Fibroblast of skin of right quadriceps (primary cell): ENCODE measurements around the gene SPTAN1.
A peak's percentile ranks its signal among the peaks of the same experiment; 100 is the strongest.

ENCODE experiments used
- DNase-seq: peaks from one replicate; pipeline ENCODE4 v3.0.0-alpha.2; 2013

SPTAN1 gene

DNA sequence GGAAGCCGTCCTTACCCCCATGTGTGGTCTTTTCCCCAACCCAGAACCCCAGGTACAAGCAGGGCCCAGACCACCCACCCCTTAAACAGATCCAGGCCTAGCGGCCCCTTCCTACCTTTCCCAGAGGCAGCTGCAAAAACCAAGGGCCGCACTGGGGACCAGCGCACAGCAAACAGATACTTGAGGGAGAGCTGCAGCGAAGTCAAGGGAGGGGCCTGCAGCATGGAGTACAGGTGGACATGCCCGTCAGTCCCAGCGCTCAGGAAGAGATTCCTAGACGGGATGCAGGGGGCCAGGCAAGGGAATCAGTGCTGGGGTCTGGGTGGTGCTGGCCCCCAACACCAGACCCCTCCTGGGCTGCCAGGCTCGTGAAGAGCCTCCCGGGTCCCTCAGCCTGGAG is 81.7 kb downstream of the SPTAN1 start:
- DNase-seq = no peak

DNA sequence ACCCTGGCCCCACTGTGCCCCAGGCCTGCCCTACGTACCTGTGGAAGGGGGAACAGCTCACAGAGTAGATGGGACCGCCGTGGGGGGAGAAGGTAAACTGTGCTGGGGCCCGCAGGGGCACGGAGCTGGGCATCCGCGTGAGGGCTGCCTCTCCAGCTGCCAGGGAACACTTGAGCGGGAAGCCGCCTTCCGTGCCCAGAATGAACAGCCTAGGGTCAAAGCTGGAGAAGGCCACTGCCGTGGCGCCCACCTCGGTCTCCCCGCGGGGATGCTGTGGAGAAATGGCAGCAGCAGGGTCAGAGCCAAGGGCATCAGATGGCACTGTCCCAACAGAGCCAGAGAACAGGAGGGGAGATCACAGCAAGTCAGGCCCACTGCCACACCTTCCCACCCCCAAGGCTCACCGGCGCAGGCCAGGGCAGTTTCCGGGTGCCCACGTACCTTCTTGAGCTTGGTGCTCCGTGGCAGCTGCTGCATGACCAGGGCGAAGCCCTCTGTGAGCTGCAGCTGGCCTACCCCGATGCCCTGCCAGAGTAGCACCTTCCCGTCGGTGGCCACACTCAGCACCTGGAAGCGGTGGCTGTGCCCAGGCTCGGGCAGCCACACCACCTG is 82.4 kb downstream of the SPTAN1 start:
- DNase-seq = no peak

DNA sequence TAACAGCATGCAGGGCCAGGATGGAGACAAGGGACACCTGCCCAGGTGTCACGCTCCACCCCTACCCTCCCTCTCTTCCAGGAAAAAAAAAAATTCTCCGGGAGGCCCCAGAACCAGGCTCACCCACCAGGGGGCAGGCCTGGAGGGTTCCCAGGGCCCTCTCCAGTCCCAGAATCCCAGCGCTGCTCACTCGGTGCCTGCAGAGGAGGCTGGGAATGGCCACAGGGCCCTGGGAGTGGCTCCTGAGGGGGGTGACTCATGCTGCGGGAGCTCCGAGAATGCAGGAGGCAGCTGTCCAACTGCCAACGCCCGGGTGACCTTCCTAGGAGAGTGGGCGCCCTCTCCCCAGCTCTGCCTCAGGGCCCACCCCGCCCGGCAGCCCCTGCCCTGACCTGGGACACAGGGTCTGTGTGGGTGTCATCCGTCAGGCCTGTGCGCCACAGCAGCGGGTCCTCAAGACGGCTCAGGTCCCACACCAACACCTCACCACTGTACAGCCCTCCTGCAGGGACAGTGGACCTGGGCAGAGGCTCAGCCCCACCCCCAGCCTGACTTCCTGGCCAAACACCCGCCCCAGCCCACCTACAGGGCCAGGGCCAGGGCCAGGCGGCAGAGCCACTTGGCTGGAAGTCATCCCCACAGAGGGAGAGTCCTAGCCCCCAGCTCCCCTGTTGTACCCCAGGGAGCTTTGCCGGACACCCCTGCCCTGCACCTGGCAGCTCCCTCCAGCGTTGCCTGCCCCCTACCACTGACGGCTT is 83.1 kb downstream of the SPTAN1 start:
- DNase-seq = peak; percentile 97

DNA sequence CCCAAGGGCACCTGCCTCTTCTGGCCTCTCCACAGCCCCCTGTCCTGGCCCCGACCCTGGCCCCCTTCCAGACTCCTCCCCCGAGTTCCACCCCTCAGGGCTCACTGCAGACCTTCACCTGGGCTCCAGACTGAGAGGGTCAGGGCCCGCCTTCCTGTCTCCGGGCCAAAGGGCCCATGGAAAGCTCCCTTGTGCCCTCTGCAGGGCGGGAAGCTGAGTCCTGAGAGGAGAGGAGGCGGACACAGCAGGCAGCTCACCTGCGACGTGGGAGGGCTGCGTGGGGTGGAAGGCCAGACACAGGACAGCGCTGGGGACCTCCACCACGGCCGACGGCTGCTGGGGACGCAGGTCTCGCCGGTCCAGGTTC is 83.6 kb downstream of the SPTAN1 start:
- no peak for DNase-seq

DNA sequence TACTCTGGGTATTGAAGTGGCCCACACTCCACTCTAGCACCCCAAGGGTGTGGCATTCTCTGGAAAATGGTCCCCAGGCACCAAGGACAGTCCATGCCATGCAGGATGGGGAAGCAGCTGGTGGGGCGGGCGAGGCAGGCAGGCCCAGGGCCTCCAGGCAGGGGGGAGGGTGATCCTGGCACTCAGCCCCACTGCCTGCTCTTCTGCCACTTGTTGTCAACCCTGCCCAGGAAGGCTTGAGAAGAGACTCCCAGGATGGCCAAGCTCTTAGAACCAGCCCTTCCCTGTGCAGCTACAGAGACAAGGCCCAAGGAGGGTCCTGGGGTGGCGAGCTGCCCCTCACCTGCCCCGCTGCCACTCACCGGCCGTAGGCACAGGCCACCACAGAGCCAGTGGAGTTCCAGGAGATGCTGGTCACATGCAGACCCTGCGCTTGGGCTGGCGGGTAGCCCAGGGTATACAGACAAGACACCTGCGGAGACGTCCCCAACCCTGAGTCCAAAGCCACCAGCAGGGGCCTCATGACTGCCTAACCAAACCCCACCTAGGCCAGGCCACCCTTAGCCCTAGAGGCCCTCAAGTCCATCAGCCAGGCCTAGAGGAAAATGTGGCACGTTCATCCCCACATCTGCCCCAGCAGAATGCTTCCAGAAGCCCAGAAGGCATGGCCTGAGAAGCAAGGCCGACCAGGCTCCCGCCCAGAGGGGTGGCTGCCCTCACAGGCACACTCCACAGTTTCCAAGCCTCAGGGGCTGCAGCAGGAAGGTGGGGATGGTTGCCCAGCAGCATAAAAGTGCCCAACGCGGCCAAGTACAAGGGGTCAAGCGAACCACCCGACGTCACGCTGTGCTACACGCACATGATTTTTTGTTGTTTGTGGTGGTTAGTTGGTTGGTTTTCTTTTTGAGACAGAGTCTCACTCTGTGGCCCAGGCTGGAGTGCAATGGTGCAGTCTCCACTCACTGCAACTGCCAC is 84.5 kb downstream of the SPTAN1 start:
- no peak for DNase-seq

DNA sequence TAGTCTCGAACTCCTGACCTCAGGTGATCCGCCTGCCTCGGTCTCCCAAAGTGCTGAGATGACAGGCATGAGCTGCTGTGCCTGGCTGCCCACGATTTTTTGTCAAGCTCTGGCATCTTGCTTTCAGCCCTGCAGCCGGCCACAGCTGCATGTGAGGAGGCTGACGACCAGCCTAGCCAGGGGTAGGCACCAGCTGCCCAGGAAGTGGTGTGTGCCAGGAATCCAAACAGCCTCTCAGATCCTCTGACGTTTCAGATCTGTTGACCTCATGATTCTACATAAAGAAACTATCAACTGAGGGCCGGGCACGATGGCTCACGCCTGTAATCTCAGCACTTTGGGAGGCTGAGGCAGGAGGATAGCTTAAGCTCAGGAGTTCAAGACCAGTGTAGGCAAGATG is 85.3 kb downstream of the SPTAN1 start:
- DNase-seq = no peak

DNA sequence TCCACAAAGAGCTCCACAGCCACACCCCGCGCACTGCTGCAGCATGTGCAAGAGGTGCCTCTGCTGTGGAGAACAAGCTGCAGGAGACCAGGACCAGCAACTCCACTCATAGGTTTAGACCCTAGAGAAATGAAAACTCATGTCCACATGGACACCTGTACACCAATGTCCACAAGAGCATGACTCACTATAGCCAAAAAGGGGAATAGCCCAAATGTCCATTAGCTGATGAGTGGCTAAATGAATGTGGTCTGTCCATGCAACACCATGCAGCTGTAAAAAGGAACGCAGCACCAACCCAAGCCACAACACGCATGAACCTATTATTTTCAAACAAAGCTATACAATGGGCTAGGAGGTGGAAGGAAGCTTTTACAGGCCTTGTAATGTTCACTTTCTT is 86.2 kb downstream of the SPTAN1 start:
- no peak for DNase-seq

DNA sequence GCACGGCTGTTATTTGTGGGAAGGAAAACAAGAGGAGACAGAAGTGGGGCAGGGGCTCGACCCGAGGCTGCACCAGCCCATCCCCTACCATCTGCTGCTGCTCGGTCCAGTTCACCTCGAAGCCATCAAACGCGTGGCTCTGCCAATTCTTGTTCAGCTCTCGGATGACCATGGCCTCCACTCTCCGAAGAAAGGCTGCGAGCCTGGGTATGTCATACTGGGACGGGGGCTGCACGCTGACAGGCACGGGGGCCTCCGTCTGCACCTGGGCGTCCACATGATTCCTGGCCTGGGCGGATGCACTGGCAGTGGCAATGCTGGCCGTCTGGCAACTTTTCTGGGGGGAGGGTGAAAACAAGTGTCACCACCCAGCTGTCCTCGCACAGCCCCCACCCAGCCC is 88.2 kb downstream of the SPTAN1 start:
- no peak for DNase-seq

DNA sequence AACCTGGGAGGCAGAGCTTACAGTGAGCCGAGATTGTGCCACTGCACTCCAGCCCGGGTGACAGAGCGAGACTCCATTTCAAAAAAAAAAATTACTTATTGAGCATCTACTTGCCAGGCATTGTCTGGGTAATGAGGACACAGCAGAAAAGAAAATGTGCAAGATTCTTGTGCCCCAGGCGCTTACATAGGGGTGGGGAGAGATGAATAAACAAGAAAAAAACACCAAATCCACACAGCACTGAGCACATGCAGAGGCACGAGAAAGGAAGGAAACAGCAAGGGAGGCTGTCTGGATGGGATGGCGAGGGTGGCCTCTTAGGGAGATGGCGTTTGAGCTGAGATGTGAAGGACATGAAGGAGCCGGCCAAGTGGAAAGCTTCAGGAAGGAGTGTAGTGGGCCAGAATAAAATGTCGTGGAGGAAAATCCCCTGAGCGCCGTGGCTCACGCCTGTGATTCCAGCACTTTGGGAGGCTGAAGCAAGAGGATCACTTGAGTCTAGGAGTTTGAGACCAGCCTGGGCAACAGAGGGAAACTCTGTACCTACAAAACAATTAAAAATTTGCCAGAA is 90.4 kb downstream of the SPTAN1 start:
- DNase-seq = no peak

DNA sequence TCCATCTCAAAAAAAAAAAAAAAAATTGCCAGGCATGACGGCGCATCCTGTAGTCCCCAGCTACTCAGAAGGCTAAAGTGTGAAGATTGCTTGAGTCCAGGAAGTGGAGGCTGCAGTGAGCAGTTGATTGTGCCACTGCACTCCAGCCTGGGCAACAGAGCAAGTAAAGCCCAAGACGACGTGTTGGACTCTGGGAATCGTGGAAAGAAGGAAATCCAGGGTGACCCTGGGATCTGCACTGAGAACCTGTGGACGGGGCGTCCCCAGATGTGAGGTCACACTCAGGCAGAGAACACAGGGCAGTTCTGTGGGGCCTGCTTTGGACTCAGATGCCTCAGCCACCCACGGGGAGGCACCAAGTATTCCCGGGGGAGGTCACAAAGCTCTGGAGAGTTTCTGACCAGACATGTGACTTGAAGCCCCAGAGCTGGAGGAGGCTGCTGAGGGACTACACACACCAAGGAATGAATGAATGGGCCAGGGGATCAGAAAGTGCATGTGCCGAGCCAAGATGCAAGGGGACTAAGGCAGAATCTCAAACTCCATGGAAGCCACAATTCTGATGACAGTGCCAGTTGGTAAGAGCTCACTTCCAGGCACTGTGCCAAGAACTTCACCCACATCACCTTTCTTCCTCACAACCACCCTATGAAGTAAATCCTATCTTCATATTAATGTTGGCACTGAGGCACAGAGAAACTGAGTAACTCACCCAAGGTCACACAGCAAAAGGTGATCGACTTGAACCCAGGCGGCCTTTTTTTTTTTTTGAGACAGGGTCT is 91.3 kb downstream of the SPTAN1 start:
- no peak for DNase-seq

DNA sequence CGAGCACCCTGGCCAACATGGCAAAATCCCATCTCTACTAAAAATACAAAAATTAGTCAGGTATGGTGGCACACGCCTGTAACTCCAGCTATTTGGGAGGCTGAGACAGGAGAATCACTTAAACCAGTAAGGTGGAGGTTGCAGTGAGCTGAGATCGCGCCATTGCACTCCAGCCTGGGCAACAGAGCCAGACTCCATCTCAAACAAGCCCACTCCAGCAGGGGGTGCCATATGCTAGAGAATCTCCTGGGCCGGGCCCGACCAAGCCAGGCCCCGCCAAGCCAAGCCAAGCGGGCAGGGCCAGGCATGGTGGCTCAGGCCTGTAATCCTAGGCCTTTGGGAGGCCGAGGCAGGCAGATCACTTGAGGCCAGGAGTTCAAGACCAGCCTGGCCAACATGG is 95.8 kb downstream of the SPTAN1 start:
- peak; percentile 29 for DNase-seq

DNA sequence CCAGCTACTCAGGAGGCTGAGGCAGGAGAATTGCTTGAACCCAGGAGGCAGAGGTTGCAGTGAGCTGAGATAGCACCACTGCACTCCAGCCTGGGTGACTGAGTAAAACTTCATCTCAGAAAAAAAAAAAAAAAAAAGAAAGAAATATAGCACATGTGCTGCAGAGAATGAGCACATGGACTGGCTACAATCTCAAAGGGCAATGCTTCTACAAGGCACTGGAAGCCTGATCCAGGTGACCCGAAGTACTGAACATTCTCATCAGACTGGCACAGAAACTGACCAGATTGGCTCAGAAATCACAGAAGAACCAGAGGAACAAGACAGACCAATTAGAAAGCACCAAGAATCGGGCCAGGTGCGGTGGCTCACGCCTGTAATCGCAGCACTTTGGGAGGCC is 99.4 kb downstream of the SPTAN1 start:
- no peak for DNase-seq

DNA sequence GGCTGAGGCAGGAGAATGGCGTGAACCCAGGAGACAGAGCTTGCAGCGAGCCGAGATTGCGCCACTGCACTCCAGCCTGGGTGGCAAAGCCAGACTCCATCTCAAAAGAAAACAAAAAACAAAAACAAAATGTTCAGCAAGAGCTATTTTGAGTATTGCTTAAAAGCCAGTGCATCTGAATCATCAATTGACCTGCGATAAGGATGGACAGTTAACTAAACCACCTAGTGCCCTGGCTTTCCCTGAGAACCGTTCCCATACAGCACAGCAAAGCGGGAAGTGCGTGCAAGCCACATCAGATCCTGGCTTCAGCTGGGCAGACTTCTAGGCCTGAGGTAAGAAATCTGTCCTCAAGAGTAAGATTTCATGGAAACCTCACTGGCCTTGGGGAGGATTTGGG is 101.5 kb downstream of the SPTAN1 start:
- DNase-seq = no peak

DNA sequence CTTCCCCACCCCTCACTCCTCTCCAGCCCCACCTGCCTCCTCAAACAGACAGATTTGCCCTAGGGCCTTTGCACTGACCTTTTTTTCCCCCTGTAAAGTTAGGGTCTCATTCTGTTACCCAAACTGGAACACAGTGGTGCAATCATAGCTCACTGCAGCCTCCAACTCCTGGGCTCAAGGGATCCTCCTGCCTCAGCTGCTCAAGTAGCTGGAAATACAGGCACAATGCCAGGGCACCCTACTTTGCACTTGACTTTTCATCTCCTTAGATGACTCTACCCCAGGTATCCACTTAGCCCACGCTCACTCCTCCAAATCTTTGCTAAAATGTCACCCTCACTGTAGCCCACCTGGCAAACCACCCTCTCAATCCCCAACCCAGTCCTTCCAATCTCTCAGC is 102.1 kb downstream of the SPTAN1 start:
- no peak for DNase-seq

DNA sequence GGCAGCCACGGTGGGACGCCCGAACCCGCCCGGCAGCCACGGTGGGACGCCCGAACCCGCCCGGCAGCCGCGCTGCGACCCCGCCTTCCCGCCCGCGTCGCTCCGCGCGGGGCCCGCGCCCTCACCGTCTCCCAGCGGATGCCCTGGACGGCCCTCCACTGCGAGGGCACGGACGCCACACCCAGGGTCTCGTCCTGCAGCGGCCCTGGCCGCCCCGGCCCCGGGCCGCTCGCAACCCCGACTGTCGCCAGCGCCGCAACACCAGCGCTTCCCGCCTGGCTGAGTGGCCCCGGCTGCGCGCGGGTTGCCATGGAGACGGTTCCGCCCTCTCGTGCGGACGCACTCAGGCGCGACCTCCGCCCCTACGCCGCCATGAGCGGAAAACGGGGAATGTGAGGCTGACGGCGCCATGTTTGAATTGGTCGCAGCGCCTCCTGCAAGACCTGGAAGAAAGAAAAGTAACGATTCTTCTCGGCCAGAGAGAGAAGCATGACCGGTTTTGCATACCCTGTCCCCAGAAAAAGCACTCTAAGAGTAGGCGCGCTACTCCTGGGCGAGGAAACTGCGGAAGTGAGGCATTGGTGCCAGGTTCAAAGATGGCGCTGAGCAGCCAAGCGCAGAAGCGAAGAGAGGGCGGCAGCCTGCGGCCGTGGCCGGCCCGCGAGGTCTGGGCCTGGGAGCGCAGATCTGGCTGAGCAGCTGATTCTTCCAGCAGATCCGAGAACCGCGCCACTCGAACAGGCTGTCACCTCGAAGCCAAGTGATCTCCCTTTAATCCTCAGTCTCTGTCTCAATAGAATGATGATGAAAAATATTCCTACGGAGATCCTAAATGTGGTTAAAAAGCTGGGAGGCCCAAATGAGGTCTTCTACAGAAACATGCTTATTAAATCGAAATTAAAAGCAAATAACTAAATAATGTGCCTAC is 104.3 kb downstream of the SPTAN1 start, which contains the start of gene DYNC2I2:
DYNC2I2 (minus strand) TSS at position 432 of the 928 bp plus-strand sequence; CDS start at position 311, 121 bp downstream.
- peak; percentile 93 for DNase-seq

DNA sequence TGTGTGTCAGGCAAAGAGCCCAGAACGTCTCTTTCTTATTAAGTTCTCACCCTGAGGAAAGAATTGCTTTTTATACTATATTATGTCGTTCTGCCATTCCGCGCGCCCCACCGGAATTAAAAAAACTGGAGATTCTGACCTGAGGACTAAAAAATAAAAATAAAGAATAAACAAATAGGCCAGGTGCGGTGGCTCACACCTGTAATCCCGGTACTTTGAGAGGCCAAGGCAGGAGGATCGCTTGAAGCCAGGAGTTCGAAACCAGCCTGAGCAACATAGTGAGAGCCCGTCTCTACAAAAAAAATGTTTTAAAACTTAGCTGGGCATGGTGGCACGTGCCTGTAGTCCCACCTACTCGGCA is 104.9 kb downstream of the SPTAN1 start:
- no peak for DNase-seq

DNA sequence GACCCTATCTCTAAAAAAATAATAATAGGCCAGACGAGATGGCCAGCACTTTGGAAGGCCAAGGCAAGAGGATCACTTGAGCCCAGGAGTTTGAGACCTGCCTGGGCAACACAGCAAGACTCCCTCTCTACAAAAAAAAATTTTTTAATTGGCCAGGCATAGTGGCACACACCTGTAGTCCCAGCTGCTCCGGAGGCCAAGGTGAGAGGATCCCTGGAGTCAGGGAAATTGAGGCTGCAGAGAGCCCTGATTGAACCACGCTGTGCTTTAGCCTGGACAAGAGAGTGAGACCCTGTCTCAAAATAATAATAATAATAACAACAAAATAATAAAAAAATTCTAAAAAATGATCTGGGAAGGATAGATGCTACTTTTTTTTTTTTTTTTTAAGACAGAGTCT is 105.4 kb downstream of the SPTAN1 start:
- DNase-seq = no peak

DNA sequence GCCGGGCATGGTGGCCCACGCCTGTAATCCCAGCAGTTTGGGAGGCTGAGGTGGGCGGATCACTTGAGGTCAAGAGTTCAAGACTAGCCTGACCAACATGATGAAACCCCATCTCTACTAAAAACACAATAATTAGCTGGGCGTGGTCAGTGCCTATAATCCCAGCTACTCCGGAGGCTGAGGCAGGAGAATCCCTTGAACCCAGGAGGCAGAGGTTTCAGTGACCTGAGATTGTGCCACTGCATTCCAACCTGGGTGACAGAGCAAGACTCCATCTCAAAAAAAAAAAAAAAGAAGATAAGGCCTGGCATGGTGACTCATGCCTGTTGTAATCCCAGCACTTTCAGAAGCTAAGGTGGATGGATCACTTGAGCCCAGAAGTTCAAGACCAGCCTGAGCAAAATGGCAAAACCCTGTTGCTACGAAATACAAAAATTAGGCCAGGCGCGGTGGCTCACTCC is 114.1 kb downstream of the SPTAN1 start:
- DNase-seq = peak; percentile 34

DNA sequence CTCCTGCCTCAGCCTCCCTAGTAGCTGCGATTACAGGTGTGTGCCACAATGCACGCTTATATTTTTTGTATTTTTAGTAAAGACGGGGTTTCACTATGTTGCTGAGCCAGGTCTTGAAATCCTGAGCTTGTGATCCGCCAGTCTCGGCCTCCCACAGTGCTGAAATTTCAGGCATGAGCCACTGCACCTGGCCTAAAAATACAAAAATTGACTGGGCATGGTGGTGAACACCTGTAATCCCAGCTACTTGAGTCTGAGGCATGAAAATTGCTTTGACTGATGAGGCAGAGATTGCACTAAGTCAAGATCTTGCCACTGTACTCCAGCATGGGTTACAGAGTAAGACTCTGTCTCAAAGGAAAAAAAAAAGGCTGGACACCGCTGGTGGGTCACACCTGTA is 117.4 kb downstream of the SPTAN1 start:
- DNase-seq = no peak

DNA sequence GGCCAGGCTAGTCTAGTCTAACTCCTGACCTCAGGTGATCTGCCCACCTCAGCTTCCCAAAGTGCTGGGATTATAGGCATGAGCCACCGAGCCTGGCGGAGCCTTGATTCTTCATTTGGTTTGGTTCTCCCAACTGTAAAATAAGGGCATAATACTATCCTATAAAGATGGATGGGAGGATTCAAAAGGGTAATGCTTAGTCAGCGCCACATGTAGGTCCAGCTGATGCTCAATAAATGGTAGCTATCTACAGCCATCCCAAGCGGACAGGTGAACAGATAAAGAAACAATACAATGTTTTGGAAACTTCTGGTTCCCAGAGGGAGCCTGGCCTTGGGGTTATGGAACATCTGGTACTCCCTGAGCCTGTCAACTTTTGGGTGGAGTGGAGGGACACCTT is 123.0 kb downstream of the SPTAN1 start:
- no peak for DNase-seq

DNA sequence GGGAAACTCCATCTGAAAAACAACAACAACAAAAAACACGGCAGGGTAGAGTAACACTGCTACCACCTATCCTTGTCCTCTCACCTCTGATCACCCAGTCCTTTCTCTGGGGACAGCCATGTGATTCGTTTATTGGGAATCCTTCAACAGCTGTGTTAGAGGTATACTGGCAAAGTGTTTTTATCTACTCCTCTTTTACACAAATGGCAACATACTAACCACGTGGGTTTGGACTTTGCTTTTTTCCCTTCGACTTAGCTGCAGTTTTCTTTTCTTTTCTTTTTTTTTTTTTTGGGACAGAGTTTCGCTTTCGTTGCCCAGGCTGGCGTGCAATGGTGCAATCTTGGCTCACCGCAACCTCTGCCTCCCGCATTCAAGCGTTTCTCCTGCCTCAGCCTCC is 125.4 kb downstream of the SPTAN1 start:
- DNase-seq = no peak
